ENCODE data around the gene PAPPA2.
"Not testable (repeated sequence)": the region's sequence is repeated elsewhere in the genome, so short reads cannot be mapped to it uniquely, and the experiment has no call there.

Gene PAPPA2

DNA sequence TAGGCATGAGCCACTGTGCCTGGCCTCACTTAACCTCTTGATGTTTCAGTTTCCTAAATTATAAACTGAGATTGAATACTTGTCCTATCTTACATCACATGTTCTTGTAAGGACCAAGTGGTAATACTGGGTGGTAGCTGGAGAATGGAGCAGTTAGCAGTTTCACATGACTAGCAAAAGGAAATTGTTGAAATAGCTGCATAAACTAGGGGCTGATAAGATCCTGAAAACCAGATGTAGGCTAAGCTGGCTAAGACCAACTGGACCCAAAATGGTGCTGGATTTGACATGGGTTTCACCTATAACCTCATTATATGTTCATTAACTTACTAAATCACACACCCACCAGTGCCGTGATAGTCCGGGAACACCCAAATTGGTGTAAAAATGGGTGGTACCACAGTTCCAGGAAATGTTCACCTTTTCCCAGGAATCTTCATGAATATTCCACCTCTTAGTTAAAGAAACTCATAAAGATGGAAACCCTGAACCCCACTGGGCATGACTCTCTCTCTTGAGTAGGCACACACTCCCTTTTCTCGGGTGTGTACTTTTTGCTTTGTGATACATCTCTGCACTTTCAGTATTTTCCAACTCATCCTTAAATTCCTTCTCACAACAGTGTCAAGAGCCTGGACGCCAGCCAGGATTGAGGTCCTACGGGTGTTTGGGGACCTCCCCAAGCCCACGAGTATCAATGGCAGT lies at the start of gene PAPPA2:
PAPPA2 (plus strand) TSS at position 502 of the 705 bp plus-strand sequence. CDS start 93,148 bp downstream, outside the sequence.
- DNase-seq (ENCODE audit: low spot score) = no peak

DNA sequence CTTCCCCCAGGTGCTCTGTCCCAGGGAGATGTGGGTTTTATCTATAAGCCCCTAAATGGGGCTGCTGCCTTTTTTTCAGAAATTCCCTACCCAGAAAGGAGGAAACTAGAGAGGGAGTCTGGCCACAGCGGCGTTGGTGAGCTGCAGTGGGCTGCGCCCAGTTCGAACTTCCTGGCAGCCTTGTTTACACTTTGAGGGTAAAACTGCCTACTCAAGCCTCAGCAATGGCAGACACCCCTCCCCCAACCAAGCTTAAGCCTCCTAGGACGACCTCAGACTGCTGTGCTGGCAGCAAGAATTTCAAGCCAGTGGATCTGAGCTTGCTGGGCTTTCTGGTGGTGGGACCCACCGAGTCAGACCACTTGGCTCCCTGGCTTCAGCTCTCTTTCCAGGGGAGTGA lies 46.2 kb upstream of the PAPPA2 start:
- DNase-seq (ENCODE audit: low spot score) = no peak

- DNase-seq (ENCODE audit: low spot score) = not testable (repeated sequence)
These were observed 43.4 kb upstream of the PAPPA2 start for GRCh38 chr1:176419608-176420007.

DNA sequence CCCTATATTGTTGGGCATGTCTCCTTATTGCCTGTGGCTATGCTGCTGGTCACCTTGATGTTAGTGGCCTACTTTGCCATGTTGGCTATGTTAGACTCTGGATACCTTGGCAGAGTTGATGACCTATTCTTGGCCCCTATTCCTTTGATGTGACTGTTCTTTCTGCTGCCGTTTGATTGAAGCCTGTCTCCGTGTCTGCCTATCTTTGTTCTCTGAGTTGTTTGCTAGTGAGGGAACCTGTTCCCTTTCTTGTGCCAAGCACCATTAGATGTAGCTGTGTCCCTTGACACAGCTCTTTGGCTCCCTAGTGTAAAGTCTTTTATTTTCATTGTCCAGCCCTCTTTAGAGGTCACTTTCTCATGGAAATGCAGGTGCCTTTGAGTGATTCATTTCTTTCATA lies 28.7 kb upstream of the PAPPA2 start:
- DNase-seq (ENCODE audit: low spot score) = no peak

- no peak for DNase-seq (ENCODE audit: low spot score)
These were observed 26.7 kb upstream of the PAPPA2 start for GRCh38 chr1:176436251-176436650.

GRCh38 chr1:176440176-176440575 lies 22.8 kb upstream of the PAPPA2 start:
- DNase-seq (ENCODE audit: low spot score) = no peak

DNA sequence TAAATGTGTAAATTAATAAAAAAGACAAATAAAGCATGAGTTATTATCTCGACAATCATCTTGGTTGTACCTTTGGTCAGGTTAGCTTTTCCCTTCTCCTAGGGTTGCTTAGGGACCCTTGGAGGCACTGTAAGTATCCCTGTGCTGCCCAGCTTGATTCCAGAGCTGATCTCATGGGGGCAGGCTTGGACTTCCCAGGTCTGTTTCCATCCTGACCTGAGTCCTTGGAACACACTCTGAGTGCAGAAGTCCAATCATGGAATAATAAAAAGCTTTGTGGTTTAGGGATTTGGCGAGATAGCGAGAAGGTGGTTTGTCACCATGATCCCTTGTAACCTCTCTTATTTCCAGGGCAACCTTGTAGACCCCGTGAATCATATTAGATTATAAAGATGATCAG lies 18.7 kb upstream of the PAPPA2 start:
- no peak for DNase-seq (ENCODE audit: low spot score)

DNA sequence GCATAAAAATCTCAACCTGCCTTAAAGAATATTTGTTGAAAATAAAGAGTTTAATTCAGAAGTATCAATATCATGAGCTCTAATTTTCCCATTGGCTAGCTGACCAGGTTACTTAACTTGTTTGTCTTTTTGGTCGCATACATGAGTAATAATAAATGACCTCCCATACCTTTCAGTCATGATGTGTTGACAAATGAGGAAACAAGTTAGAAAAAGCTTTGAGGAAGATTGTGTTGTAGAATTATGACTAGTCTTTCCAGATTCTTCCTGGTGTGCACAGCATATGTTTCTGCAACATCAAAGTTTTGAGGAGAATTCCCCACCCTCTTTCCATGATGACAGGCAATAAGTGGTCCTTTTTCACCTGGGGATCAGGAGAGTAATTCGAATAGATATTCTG lies 17.6 kb upstream of the PAPPA2 start:
- DNase-seq (ENCODE audit: low spot score) = no peak

DNA sequence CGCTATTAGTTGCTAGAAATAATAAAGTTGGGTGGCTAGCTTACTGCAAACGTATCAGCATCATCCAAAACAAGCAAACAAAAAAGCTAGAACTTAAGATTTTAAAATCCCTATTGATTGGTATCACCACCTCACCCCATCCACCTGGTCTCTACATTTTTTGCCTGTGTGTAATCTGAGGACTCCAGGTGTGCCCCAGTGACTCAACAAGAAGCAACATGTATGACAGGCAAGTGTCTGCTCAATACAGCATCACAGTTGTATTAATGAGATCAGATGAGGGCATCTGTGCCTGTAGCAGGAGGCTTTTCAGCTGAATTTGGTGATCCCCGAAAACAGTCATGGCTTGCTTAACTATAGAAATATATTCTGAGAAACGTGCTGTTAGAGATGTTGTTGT lies 14.6 kb upstream of the PAPPA2 start:
- no peak for DNase-seq (ENCODE audit: low spot score)

GRCh38 chr1:176450526-176450925 lies 12.4 kb upstream of the PAPPA2 start:
- peak; percentile 8 for DNase-seq (ENCODE audit: low spot score)

DNA sequence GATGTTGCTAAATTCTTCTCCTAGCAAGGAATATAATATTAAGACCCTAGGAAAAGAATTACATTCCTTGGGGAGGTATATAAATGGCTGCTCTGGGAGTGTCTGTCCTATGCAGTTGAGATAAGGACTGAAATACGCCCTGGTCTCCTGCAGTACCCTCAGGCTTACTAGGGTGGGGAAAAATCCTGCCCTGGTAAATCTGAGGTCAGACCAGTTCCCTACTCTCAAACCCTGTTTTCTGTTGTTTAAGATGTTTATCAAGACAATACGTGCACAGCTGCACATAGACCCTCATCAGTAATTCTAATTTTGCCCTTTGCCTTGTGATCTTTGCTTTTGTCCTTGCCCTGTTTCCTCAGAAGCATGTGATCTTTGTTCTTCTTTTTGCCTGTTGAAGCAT lies 11.2 kb upstream of the PAPPA2 start:
- DNase-seq (ENCODE audit: low spot score) = not testable (repeated sequence)

DNA sequence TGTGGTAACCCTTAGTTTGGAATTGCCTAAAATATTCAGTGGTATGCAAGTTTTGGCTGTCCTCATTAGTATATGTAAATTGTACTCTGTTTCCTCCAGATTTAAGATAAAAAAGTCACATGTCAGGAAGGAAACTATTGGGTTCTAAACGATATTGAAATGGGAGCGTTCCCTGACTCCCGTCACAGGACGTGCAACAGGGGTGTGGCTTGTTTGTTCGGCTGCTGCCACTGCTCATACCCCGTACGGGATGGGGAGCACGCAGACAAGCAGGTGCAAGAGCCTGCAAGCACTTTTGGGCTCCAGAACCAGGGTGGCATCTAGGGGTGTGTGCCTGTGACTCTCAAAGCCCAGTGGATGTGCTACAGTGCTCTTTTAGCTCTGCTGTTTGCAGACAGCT lies 6.2 kb upstream of the PAPPA2 start:
- DNase-seq (ENCODE audit: low spot score) = no peak

GRCh38 chr1:176460544-176461336 lies 2.2 kb upstream of the PAPPA2 start:
- no peak for DNase-seq (ENCODE audit: low spot score)

GRCh38 chr1:176461576-176461975 lies 1.4 kb upstream of the PAPPA2 start:
- no peak for DNase-seq (ENCODE audit: low spot score)

GRCh38 chr1:176466514-176466913 lies 3.5 kb downstream of the PAPPA2 start:
- DNase-seq (ENCODE audit: low spot score) = no peak

DNA sequence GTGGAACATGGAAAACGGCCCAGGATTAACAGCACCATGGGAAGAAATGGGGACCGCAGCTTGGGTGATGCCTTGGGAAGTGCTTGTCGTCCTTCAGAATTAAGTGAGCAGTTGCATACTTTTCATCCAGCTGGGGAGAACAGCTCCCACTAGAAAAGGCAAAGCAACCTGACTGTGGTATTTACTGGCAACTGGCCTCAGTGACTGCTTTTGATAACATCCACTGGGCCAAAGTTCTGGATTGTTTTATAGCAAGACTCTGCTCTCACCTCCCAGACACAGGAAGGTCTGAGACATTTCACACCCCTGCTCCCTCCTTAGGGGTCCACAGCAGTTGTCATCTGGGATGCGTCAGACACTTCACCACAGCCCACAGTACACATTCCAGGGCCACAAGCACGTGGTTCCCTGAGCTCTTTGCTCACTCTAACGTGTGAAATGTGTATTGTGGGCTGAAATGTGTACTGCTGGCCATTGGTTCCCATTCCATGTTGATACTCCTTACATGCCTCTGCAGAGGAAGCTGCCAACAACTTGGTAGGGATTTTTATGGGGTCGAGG lies 6.6 kb downstream of the PAPPA2 start:
- peak; percentile 11 for DNase-seq (ENCODE audit: low spot score)

DNA sequence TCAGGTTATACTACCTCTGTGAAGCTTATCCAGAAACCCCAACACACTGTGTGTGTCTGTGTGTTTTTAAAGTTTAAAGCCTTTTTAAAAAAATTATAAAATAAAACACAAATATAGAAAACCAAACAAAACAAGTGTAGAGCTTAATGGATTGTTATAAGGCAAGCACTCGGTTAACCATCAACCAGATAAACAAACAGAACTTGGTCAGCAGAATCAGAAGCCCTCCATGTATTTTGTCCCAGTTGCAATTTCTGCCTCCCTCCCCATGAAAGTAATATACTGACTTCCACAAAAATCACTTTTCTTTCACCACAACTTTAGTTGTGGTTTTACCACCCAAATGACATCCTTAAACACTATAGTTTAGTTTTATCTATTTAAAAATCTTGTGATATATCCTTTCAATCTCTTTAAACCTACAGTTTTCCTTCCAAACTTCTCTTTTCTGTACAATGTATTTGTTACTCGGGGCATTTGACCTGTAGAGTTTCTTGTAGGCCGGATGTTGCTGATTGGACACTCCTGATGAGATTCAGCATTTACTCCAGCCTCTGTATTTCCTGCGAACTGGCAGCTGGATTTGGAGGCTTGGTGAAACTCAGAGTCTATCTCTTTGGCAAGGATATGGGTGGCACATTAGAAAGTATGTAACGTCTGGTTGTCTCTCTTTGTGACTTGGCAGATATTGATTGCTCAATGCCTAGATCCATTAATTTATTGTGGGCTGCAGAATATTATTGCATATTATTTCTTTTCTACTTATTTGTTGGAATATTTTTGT lies 8.6 kb downstream of the PAPPA2 start:
- no peak for DNase-seq (ENCODE audit: low spot score)

DNA sequence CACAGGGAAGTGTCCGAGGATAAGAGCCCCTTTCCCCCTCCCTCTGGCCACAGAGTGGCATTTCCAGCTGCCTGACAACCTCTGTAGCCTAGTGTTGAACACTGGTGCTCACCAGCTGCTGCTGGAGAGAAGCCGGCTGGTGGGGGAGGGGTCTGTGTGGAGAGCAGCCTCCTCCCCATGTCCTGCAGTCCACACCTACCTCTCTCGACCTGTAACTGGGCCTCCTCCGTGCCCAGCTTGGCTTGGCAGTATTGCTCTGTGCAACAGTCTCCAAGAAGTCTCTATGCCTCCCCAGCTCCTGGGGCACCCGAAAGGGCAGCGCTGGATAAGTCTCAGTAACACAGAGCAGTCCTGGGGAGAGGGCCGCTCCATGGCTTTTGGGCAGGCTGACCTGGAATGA lies 17.0 kb downstream of the PAPPA2 start:
- DNase-seq (ENCODE audit: low spot score) = no peak

- DNase-seq (ENCODE audit: low spot score) = no peak
These were observed 17.8 kb downstream of the PAPPA2 start for GRCh38 chr1:176480750-176481149.

DNA sequence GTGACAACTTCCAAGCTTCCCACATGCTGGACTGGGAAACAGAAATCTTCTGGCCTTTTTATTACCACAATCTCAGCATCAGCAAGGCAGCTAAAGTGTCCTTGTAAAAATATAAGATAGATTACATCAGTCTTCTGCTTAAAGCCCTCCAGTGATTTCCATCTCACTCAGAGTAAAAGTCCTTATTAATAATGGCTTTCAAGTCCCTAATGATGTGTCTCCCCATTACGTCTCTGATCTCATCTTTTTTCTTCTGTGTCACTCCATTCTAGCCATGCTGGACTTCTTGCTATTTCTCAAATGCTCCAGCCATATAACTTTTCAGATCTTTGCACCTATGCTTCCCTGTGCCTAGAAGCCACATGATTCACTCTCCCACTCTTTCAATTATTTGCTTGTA lies 22.1 kb downstream of the PAPPA2 start:
- no peak for DNase-seq (ENCODE audit: low spot score)

DNA sequence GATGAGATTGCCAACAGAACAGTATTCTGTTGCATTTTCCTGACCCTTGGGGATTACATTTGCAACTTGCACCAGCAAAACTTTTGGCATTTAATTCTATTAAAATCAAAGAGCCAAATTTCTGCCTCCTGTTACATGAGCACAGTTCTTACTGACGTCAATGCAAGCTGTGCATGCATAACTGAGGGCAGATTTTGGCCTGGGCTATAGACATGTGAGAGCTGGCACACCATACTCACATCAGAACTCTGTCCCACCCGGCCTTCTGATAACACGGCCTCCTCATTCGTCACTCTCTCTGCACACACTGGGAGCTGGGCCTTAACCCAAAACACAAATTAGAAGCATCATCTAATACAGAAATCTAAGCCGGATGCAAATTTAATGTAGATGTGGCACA lies 31.5 kb downstream of the PAPPA2 start:
- DNase-seq (ENCODE audit: low spot score) = no peak

DNA sequence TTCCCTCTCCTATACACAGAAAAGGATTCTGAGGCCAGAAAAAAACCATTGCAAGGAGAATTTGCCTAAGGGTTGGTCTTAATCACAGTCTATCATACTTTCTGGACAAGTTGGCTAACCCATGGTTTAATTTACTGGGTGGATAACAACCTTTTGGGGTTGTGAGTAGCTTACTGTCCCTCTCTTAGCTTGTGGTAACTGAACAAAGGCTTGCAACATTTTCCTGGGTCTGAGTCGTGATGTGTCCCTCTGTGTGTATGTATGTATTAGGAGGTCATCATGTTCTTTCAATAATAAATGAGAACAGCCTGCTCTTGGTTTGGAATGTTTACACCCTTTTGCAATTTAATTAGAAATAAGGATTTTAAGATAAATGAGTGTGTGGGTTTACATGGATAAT lies 36.7 kb downstream of the PAPPA2 start:
- no peak for DNase-seq (ENCODE audit: low spot score)

DNA sequence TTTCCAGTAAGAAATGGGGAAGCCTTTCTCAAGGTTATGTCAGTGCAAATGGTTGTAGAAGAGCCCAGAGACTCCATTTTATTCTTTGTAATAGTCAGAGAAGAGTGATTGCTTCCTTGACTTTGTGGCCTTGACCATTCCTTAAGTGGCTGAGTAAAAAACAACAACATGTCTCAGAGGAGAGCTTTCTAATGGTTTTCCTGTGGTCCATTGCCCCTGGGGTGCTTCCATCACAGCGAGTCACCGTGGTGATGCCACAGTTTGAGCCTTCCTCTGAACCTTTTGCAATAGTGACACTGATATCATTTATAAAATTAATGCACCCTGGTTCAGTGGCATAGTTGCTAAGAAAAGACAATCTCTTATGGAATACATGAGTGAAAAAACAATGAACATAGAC lies 38.6 kb downstream of the PAPPA2 start:
- no peak for DNase-seq (ENCODE audit: low spot score)

All from GM03348 (cell line).